H9 (cell line): ENCODE results near the gene ZFYVE28. TPM values are rescaled to one million over a fixed set of nuclear protein-coding genes. Genes with fewer than 3 reads are reported as not detected.

Experiments
- DNase-seq: peaks from one replicate; pipeline ENCODE4 v3.0.0-alpha.2; 2017
- H2AFZ ChIP-seq: one replicate; pipeline ENCODE4 v1.6.1; 2013; ENCODE audit warnings: mild to moderate bottlenecking, low read length, control low read depth, moderate library complexity
- H2AK5ac ChIP-seq: 2 replicates; pipeline ENCODE4 v1.6.1; 2013; ENCODE audit warnings: low read length, control low read depth, mixed read lengths; ENCODE audit not compliant: insufficient read length
- H2BK120ac ChIP-seq: one replicate; pipeline ENCODE4 v1.6.1; 2013; ENCODE audit warnings: low read depth, mild to moderate bottlenecking, low read length, control low read depth, inconsistent platforms; ENCODE audit not compliant: poor library complexity, severe bottlenecking
- H2BK12ac ChIP-seq: 2 replicates; pipeline ENCODE4 v1.6.1; 2013; ENCODE audit warnings: low read length, control low read depth, mixed read lengths, low read depth; ENCODE audit not compliant: insufficient read length
- H2BK15ac ChIP-seq: 2 replicates; pipeline ENCODE4 v1.6.1; 2013; ENCODE audit warnings: low read depth, low read length, control low read depth
- H2BK20ac ChIP-seq: one replicate; pipeline ENCODE4 v1.6.1; 2013; ENCODE audit warnings: low read depth, mild to moderate bottlenecking, low read length, control low read depth, inconsistent platforms; ENCODE audit not compliant: poor library complexity, severe bottlenecking
- H2BK5ac ChIP-seq: 2 replicates; pipeline ENCODE4 v1.6.1; 2013; ENCODE audit warnings: low read length, control low read depth, mixed read lengths; ENCODE audit not compliant: insufficient read length
- H3K14ac ChIP-seq: 2 replicates; pipeline ENCODE4 v1.6.1; 2013; ENCODE audit warnings: low read length, control low read depth; ENCODE audit not compliant: insufficient read depth
- H3K18ac ChIP-seq: 2 replicates; pipeline ENCODE4 v1.6.1; 2013; ENCODE audit warnings: low read depth, mild to moderate bottlenecking, mixed read lengths, low read length, control low read depth; ENCODE audit not compliant: insufficient read length
- H3K23ac ChIP-seq: 2 replicates; pipeline ENCODE4 v1.6.1; 2013; ENCODE audit warnings: low read length, control low read depth, mixed read lengths, low read depth; ENCODE audit not compliant: insufficient read length
- H3K23me2 ChIP-seq: 2 replicates; pipeline ENCODE4 v1.6.1; 2013; ENCODE audit warnings: low read depth, mild to moderate bottlenecking, mixed read lengths, low read length, control low read depth; ENCODE audit not compliant: insufficient read length, poor library complexity, severe bottlenecking
- H3K27ac ChIP-seq: 2 replicates; pipeline ENCODE4 v1.5.1; 2013; ENCODE audit warnings: low read length, control low read depth, mixed read lengths, low read depth; ENCODE audit not compliant: insufficient read length
- H3K27me3 ChIP-seq: 2 replicates; pipeline ENCODE4 v1.6.1; 2013; ENCODE audit warnings: low read length, control low read depth, inconsistent platforms; ENCODE audit not compliant: insufficient read depth
- H3K4ac ChIP-seq: 2 replicates; pipeline ENCODE4 v1.6.1; 2013; ENCODE audit warnings: low read depth, mild to moderate bottlenecking, control low read depth, inconsistent platforms, low read length, moderate library complexity
- H3K4me1 ChIP-seq: 2 replicates; pipeline ENCODE4 v1.6.1; 2013; ENCODE audit warnings: low read length, control low read depth, inconsistent platforms; ENCODE audit not compliant: insufficient read depth
- H3K4me2 ChIP-seq: 2 replicates; pipeline ENCODE4 v1.6.1; 2013; ENCODE audit warnings: low read length, control low read depth, mixed read lengths; ENCODE audit not compliant: insufficient read length, insufficient read depth
- H3K56ac ChIP-seq: 2 replicates; pipeline ENCODE4 v1.6.1; 2013; ENCODE audit warnings: low read depth, mild to moderate bottlenecking, mixed read lengths, low read length, control low read depth; ENCODE audit not compliant: insufficient read length
- H3K79me1 ChIP-seq: 2 replicates; pipeline ENCODE4 v1.6.1; 2013; ENCODE audit warnings: low read depth, mild to moderate bottlenecking, moderate library complexity, low read length, control low read depth, inconsistent platforms; ENCODE audit not compliant: insufficient read depth, poor library complexity, severe bottlenecking
- H3K79me2 ChIP-seq: 2 replicates; pipeline ENCODE4 v1.6.1; 2013; ENCODE audit warnings: low read length, control low read depth, inconsistent platforms; ENCODE audit not compliant: insufficient read depth
- H3K9ac ChIP-seq: 2 replicates; pipeline ENCODE4 v1.6.1; 2013; ENCODE audit warnings: low read length, control low read depth, mixed read lengths; ENCODE audit not compliant: insufficient read length; ENCODE audit errors: extremely low read depth
- H3K9me3 ChIP-seq: one replicate; pipeline ENCODE4 v1.6.1; 2013; ENCODE audit warnings: low read depth, low read length, inconsistent platforms; ENCODE audit not compliant: control insufficient read depth
- H3T11ph ChIP-seq: one replicate; pipeline ENCODE4 v1.6.1; 2013; ENCODE audit warnings: mild to moderate bottlenecking, low read length, control low read depth, inconsistent platforms
- H4K20me1 ChIP-seq: one replicate; pipeline ENCODE4 v1.6.1; 2013; ENCODE audit not compliant: control insufficient read depth, insufficient read length, insufficient read depth
- H4K5ac ChIP-seq: 2 replicates; pipeline ENCODE4 v1.6.1; 2013; ENCODE audit warnings: low read depth, mild to moderate bottlenecking, mixed read lengths, low read length, control low read depth; ENCODE audit not compliant: insufficient read length
- H4K8ac ChIP-seq: replicated peaks from 2 replicates; pipeline ENCODE4 v1.6.1; 2013; ENCODE audit warnings: low read length, control low read depth, mixed read lengths, low read depth; ENCODE audit not compliant: insufficient read length
- H4K91ac ChIP-seq: 2 replicates; pipeline ENCODE4 v1.6.1; 2013; ENCODE audit warnings: low read depth, mild to moderate bottlenecking, moderate library complexity, mixed read lengths, low read length, control low read depth; ENCODE audit not compliant: insufficient read length
- H3K27ac Mint-ChIP-seq, 3 experiments: 2 replicates in 2 of 3; 3 replicates in 1 of 3; pipeline ENCODE4 v1.8.0; 2020 to 2021; ENCODE audit warnings: mixed read lengths in 3 of 3, mild to moderate bottlenecking in 1 of 3, moderate library complexity in 1 of 3
- H3K27me3 Mint-ChIP-seq: 2 replicates; pipeline ENCODE4 v1.8.0; 2021; ENCODE audit warnings: low read depth, mild to moderate bottlenecking, moderate library complexity, mixed read lengths
- H3K36me3 Mint-ChIP-seq, 3 experiments: 2 replicates in 2 of 3; 3 replicates in 1 of 3; pipeline ENCODE4 v1.8.0; 2020 to 2021; ENCODE audit warnings: low read depth in 3 of 3, mixed read lengths in 3 of 3; ENCODE audit not compliant: insufficient read depth in 1 of 3
- H3K4me1 Mint-ChIP-seq, 2 experiments: 2 replicates each; pipeline ENCODE4 v1.8.0; 2020; ENCODE audit warnings: mixed read lengths in 2 of 2
- H3K4me3 Mint-ChIP-seq, 2 experiments: 2 replicates in 1 of 2; 3 replicates in 1 of 2; pipeline ENCODE4 v1.8.0; 2020 to 2021; ENCODE audit warnings: mild to moderate bottlenecking in 2 of 2, mixed read lengths in 2 of 2, moderate library complexity in 1 of 2
- H3K9me3 Mint-ChIP-seq, 2 experiments: 2 replicates in 1 of 2; 3 replicates in 1 of 2; pipeline ENCODE4 v1.8.0; 2020; ENCODE audit warnings: mild to moderate bottlenecking in 2 of 2, mixed read lengths in 2 of 2, moderate library complexity in 1 of 2
- WGBS: extraction: QIAGEN DNeasy Blood & Tissue Kit; methylation state at CpG from one replicate; pipeline ENCODE4 v1.1.7; 2013; ENCODE audit warnings: missing lambda C conversion rate, low lambda C conversion rate, mixed read lengths; ENCODE audit not compliant: insufficient read length; ENCODE audit errors: extremely low coverage; 5-methylcytosine and 5-hydroxymethylcytosine counted together
- total RNA-seq: library from RNA; stranded (reverse); gene quantifications from 2 replicates; pipeline ENCODE4 v1.2.1, GENCODE V29; 2021
- TF ChIP-seq, protein P1 (sequence below): fragments of 200-600 bp; sonication (generic); conservative IDR thresholded peaks from 3 replicates; pipeline ENCODE4 v1.8.0; 2021; ENCODE audit warnings: antibody characterized with exemption, mild to moderate bottlenecking

The ZFYVE28 gene
- total RNA-seq, 1 experiment from 2014 or later = 0.98 TPM

GRCh38 chr4:2243681-2244380 is 174.6 kb downstream of the ZFYVE28 start:
- no peak overlapping the region for H2BK20ac ChIP-seq
- DNase-seq = peak; percentile 31
- no peak overlapping the region for H3K9ac ChIP-seq
- WGBS = no CpG with 5 or more reads among the region's 5 CpGs
- Mint-ChIP-seq H3K9me3 (peaks cover 13 to 17% of the 10 kb centered on the region in 2 experiments), H3K4me1 (peaks cover 19 to 29% of the 10 kb centered on the region in 2 experiments), H3K4me3 (no peak overlapping the region; a peak in 1 of 5 replicates), H3K27me3 (peaks cover 5% of the 10 kb centered on the region), H3K36me3 (peaks cover 9 to 16% (median 12%) of the 10 kb centered on the region in 3 experiments; a peak in 6 of 7 replicates), H3K27ac (no peak overlapping the region)
- no peak overlapping the region for H4K8ac ChIP-seq
- H3K4ac ChIP-seq = no peak overlapping the region
- H3K27me3 ChIP-seq = no peaks in the 10 kb centered on the region
- no peak overlapping the region for H2AK5ac ChIP-seq
- no peak overlapping the region for H2AFZ ChIP-seq
- H3K4me2 ChIP-seq = no peak overlapping the region
- H2BK12ac ChIP-seq = no peak overlapping the region
- H3K18ac ChIP-seq = no peak overlapping the region
- no peak overlapping the region for H3K27ac ChIP-seq
- no peaks in the 10 kb centered on the region for H3K9me3 ChIP-seq
- H4K5ac ChIP-seq = no peak overlapping the region
- H3K14ac ChIP-seq = no peak overlapping the region
- no peak overlapping the region for H2BK15ac ChIP-seq
- TF ChIP-seq, protein P1, sequence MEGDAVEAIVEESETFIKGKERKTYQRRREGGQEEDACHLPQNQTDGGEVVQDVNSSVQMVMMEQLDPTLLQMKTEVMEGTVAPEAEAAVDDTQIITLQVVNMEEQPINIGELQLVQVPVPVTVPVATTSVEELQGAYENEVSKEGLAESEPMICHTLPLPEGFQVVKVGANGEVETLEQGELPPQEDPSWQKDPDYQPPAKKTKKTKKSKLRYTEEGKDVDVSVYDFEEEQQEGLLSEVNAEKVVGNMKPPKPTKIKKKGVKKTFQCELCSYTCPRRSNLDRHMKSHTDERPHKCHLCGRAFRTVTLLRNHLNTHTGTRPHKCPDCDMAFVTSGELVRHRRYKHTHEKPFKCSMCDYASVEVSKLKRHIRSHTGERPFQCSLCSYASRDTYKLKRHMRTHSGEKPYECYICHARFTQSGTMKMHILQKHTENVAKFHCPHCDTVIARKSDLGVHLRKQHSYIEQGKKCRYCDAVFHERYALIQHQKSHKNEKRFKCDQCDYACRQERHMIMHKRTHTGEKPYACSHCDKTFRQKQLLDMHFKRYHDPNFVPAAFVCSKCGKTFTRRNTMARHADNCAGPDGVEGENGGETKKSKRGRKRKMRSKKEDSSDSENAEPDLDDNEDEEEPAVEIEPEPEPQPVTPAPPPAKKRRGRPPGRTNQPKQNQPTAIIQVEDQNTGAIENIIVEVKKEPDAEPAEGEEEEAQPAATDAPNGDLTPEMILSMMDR = no peak; the same call in 2 of the 3 replicates
- H3K4me1 ChIP-seq = no peaks in the 10 kb centered on the region
- no peak overlapping the region for H3K23ac ChIP-seq
- no peak overlapping the region for H3K56ac ChIP-seq
- no peak overlapping the region for H3T11ph ChIP-seq
- H3K23me2 ChIP-seq = peaks cover 3% of the 10 kb centered on the region
- H3K79me1 ChIP-seq = no peaks in the 10 kb centered on the region
- H4K20me1 ChIP-seq = no peaks in the 10 kb centered on the region
- no peak overlapping the region for H4K91ac ChIP-seq
- H2BK120ac ChIP-seq = no peak overlapping the region
- H2BK5ac ChIP-seq = no peak overlapping the region
- H3K79me2 ChIP-seq = peaks cover 6% of the 10 kb centered on the region; the same call in 1 of the 2 replicates
